ENCODE measurements around the gene CLEC2D.
"Not testable (repeated sequence)": the region's sequence is repeated elsewhere in the genome, so short reads cannot be mapped to it uniquely, and the experiment has no call there.

CLEC2D gene

GRCh38 chr12:9738905-9739304, 69.4 kb downstream of the CLEC2D start:
- not testable (repeated sequence) for H3K9me3 ChIP-seq (ENCODE audit: control insufficient read depth, low read length); H3K4ac ChIP-seq (ENCODE audit: low read depth in 1 of 2, low read length in 2 of 2); H2BK15ac ChIP-seq (ENCODE audit: low read depth, poor library complexity, severe bottlenecking); H4K8ac ChIP-seq (ENCODE audit: low read length); H3K18ac ChIP-seq (ENCODE audit: low read depth in 1 of 2, low read length in 2 of 2); H4K91ac ChIP-seq (ENCODE audit: low read length); H3K27me3 ChIP-seq (ENCODE audit: control insufficient read depth in 1 of 2, insufficient read depth in 1 of 2, low read length in 2 of 2); H2AK5ac ChIP-seq (ENCODE audit: low read length, severe bottlenecking); H2AFZ ChIP-seq (ENCODE audit: low read depth, low read length); DNase-seq; H3K4me3 ChIP-seq (ENCODE audit: insufficient read depth in 1 of 2, low read depth in 1 of 2, low read length in 2 of 2); H3K79me1 ChIP-seq (replicated peaks; ENCODE audit: low read length, poor library complexity, severe bottlenecking); H3K9ac ChIP-seq (ENCODE audit: low read length); H3K4me2 ChIP-seq (ENCODE audit: low read length, poor library complexity, severe bottlenecking); H3K14ac ChIP-seq (ENCODE audit: low read length in 2 of 2); H3K23ac ChIP-seq (ENCODE audit: low read length in 2 of 2); H3K27ac ChIP-seq (ENCODE audit: low read length, poor library complexity, severe bottlenecking); H2BK120ac ChIP-seq (ENCODE audit: low read depth, low read length); H2BK5ac ChIP-seq (ENCODE audit: low read depth, low read length, poor library complexity, severe bottlenecking); H2BK12ac ChIP-seq (ENCODE audit: low read length in 2 of 2); H3K4me1 ChIP-seq (ENCODE audit: control insufficient read depth, insufficient read depth, low read depth, low read length); H3K36me3 ChIP-seq (ENCODE audit: control insufficient read depth in 1 of 2, insufficient read depth in 2 of 2, low read depth in 1 of 2, low read length in 2 of 2)
- 99% methylated on average over 14 of the region's 14 CpGs for WGBS

GRCh38 chr12:9739404-9740105, 70.0 kb downstream of the CLEC2D start:
- not testable (repeated sequence) for H2BK12ac ChIP-seq (ENCODE audit: low read length in 2 of 2); DNase-seq; H2AFZ ChIP-seq (ENCODE audit: low read depth, low read length); H4K8ac ChIP-seq (ENCODE audit: low read length); H3K79me1 ChIP-seq (replicated peaks; ENCODE audit: low read length, poor library complexity, severe bottlenecking); H2BK120ac ChIP-seq (ENCODE audit: low read depth, low read length); H3K27ac ChIP-seq (ENCODE audit: low read length, poor library complexity, severe bottlenecking); H2AK5ac ChIP-seq (ENCODE audit: low read length, severe bottlenecking); H3K4ac ChIP-seq (ENCODE audit: low read depth in 1 of 2, low read length in 2 of 2); H2BK15ac ChIP-seq (ENCODE audit: low read depth, poor library complexity, severe bottlenecking); H3K9ac ChIP-seq (ENCODE audit: low read length); H3K23ac ChIP-seq (ENCODE audit: low read length in 2 of 2); H3K4me2 ChIP-seq (ENCODE audit: low read length, poor library complexity, severe bottlenecking); H2BK5ac ChIP-seq (ENCODE audit: low read depth, low read length, poor library complexity, severe bottlenecking); H3K18ac ChIP-seq (ENCODE audit: low read depth in 1 of 2, low read length in 2 of 2); H3K27me3 ChIP-seq (ENCODE audit: control insufficient read depth in 1 of 2, insufficient read depth in 1 of 2, low read length in 2 of 2); H3K36me3 ChIP-seq (ENCODE audit: control insufficient read depth in 1 of 2, insufficient read depth in 2 of 2, low read depth in 1 of 2, low read length in 2 of 2); H3K9me3 ChIP-seq (ENCODE audit: control insufficient read depth, low read length); H3K4me1 ChIP-seq (ENCODE audit: control insufficient read depth, insufficient read depth, low read depth, low read length); H3K14ac ChIP-seq (ENCODE audit: low read length in 2 of 2); H4K91ac ChIP-seq (ENCODE audit: low read length)
- 97% methylated on average over 34 of the region's 54 CpGs for WGBS
- peak overlapping the region in 1 of 2 experiments; percentile 18 for H3K4me3 ChIP-seq (ENCODE audit: insufficient read depth in 1 of 2, low read depth in 1 of 2, low read length in 2 of 2)

- Histone ChIP-seq H3K4me1 (ENCODE audit: control insufficient read depth, insufficient read depth, low read depth, low read length) (peaks cover 4% of the 10 kb centered on the region), H3K79me1 (replicated peaks; ENCODE audit: low read length, poor library complexity, severe bottlenecking) (no peaks in the 10 kb centered on the region), H3K27me3 (ENCODE audit: control insufficient read depth in 1 of 2, insufficient read depth in 1 of 2, low read length in 2 of 2) (no peaks in the 10 kb centered on the region), H2AFZ (ENCODE audit: low read depth, low read length) (no peak overlapping the region), H3K4me3 (ENCODE audit: insufficient read depth in 1 of 2, low read depth in 1 of 2, low read length in 2 of 2) (peak overlapping the region in 1 of 2 experiments; percentile 18), H2BK15ac (ENCODE audit: low read depth, poor library complexity, severe bottlenecking) (no peak overlapping the region), H2BK5ac (ENCODE audit: low read depth, low read length, poor library complexity, severe bottlenecking) (no peak overlapping the region), H3K9ac (ENCODE audit: low read length) (no peak overlapping the region), H3K27ac (ENCODE audit: low read length, poor library complexity, severe bottlenecking) (no peak overlapping the region), H4K8ac (ENCODE audit: low read length) (no peak overlapping the region), H2BK120ac (ENCODE audit: low read depth, low read length) (no peak overlapping the region), H3K9me3 (ENCODE audit: control insufficient read depth, low read length) (no peaks in the 10 kb centered on the region), H3K23ac (ENCODE audit: low read length in 2 of 2) (no peak overlapping the region), H2BK12ac (ENCODE audit: low read length in 2 of 2) (no peak overlapping the region), H3K4me2 (ENCODE audit: low read length, poor library complexity, severe bottlenecking) (no peak overlapping the region), H3K36me3 (ENCODE audit: control insufficient read depth in 1 of 2, insufficient read depth in 2 of 2, low read depth in 1 of 2, low read length in 2 of 2) (no peaks in the 10 kb centered on the region), H4K91ac (ENCODE audit: low read length) (no peak overlapping the region), H3K14ac (ENCODE audit: low read length in 2 of 2) (no peak overlapping the region), H3K18ac (ENCODE audit: low read depth in 1 of 2, low read length in 2 of 2) (no peak overlapping the region), H2AK5ac (ENCODE audit: low read length, severe bottlenecking) (peak overlapping the region; percentile 32), H3K4ac (ENCODE audit: low read depth in 1 of 2, low read length in 2 of 2) (peak overlapping the region in 1 of 2 experiments; percentile 21)
- DNase-seq: no peak
- 99% methylated on average over 6 of the region's 7 CpGs for WGBS
Measured at GRCh38 chr12:9740106-9740750, 70.7 kb downstream of the CLEC2D start.

DNA sequence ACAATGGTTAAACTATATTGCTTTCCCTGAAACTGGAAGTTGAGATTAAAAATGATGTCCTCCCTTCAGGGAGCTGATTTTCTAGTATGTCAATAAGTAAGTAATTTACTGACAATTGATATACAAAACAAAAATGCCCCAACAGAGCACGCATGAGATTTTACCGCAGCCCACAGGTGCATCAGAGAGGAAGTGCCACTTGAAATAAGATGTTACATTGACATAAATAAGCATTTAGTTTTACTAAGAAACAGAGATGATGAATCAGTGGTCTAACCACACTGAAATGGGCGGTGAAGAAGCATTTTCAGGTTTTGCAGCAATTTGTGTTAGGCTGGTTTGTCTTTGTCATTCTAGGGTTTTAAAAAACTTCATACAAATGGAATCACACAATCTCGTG, 72.2 kb downstream of the CLEC2D start:
- Histone ChIP-seq H3K4me3 (ENCODE audit: insufficient read depth in 1 of 2, low read depth in 1 of 2, low read length in 2 of 2) (no peak overlapping the region), H3K27me3 (ENCODE audit: control insufficient read depth in 1 of 2, insufficient read depth in 1 of 2, low read length in 2 of 2) (no peaks in the 10 kb centered on the region), H3K79me1 (replicated peaks; ENCODE audit: low read length, poor library complexity, severe bottlenecking) (no peaks in the 10 kb centered on the region), H3K23ac (ENCODE audit: low read length in 2 of 2) (no peak overlapping the region), H2BK15ac (ENCODE audit: low read depth, poor library complexity, severe bottlenecking) (no peak overlapping the region), H4K91ac (ENCODE audit: low read length) (no peak overlapping the region), H3K18ac (ENCODE audit: low read depth in 1 of 2, low read length in 2 of 2) (no peak overlapping the region), H2BK12ac (ENCODE audit: low read length in 2 of 2) (no peak overlapping the region), H3K4ac (ENCODE audit: low read depth in 1 of 2, low read length in 2 of 2) (no peak overlapping the region), H3K4me1 (ENCODE audit: control insufficient read depth, insufficient read depth, low read depth, low read length) (peaks cover 4% of the 10 kb centered on the region), H4K8ac (ENCODE audit: low read length) (no peak overlapping the region), H3K9ac (ENCODE audit: low read length) (no peak overlapping the region), H2BK120ac (ENCODE audit: low read depth, low read length) (no peak overlapping the region), H2AFZ (ENCODE audit: low read depth, low read length) (no peak overlapping the region), H2AK5ac (ENCODE audit: low read length, severe bottlenecking) (no peak overlapping the region), H3K14ac (ENCODE audit: low read length in 2 of 2) (no peak overlapping the region), H3K4me2 (ENCODE audit: low read length, poor library complexity, severe bottlenecking) (no peak overlapping the region), H3K9me3 (ENCODE audit: control insufficient read depth, low read length) (no peaks in the 10 kb centered on the region), H3K27ac (ENCODE audit: low read length, poor library complexity, severe bottlenecking) (no peak overlapping the region), H2BK5ac (ENCODE audit: low read depth, low read length, poor library complexity, severe bottlenecking) (no peak overlapping the region), H3K36me3 (ENCODE audit: control insufficient read depth in 1 of 2, insufficient read depth in 2 of 2, low read depth in 1 of 2, low read length in 2 of 2) (no peaks in the 10 kb centered on the region)
- 51% methylated on average over 3 of the region's 4 CpGs for WGBS
- DNase-seq: no peak

Data from mesenchymal stem cell (in vitro differentiated cells and primary cell).